HepG2 (cell line): ENCODE results near the gene HSPA4L. TPM values are rescaled to one million over a fixed set of nuclear protein-coding genes. Genes with fewer than 3 reads are reported as not detected.

ENCODE experiments used
- ATM ChIP-seq: fragments of 450-650 bp; IDR thresholded peaks from 2 replicates; pipeline ENCODE4 v1.7.1; 2017; ENCODE audit warnings: mild to moderate bottlenecking, borderline replicate concordance
- CCDC6 ChIP-seq: sonication (generic); formaldehyde crosslinking; IDR thresholded peaks from 2 replicates; pipeline ENCODE4 v1.8.1; 2022; ENCODE audit warnings: mild to moderate bottlenecking, missing genetic modification reagents, moderate library complexity
- E2F1 ChIP-seq: sonication (generic); formaldehyde crosslinking; IDR thresholded peaks from 2 replicates; pipeline ENCODE4 v1.5.0; 2020; ENCODE audit warnings: missing genetic modification reagents
- NKX3-1 ChIP-seq: sonication (generic); formaldehyde crosslinking; IDR thresholded peaks from 2 replicates; pipeline ENCODE4 v1.5.0; 2020; ENCODE audit warnings: missing genetic modification reagents
- NONO ChIP-seq, 2 experiments: fragments of 450-650 bp in 1 of 2; sonication (generic) in 1 of 2; formaldehyde crosslinking in 1 of 2; IDR thresholded peaks in 1 of 2; conservative IDR thresholded peaks in 1 of 2; 2 replicates each; pipeline versions ENCODE4 v1.6.1 to v1.8.0; 2017 to 2022; ENCODE audit warnings: mild to moderate bottlenecking in 1 of 2, missing genetic modification reagents in 1 of 2, moderate library complexity in 1 of 2
- NR0B2 ChIP-seq: sonication (generic); formaldehyde crosslinking; IDR thresholded peaks from 2 replicates; pipeline ENCODE4 v1.4.0; 2020; ENCODE audit warnings: mild to moderate bottlenecking, missing genetic modification reagents
- PHF8 ChIP-seq: sonication (generic); formaldehyde crosslinking; IDR thresholded peaks from 2 replicates; pipeline ENCODE4 v1.5.0; 2020; ENCODE audit warnings: missing genetic modification reagents
- TFDP1 ChIP-seq: IDR thresholded peaks from 2 replicates; pipeline ENCODE4 v1.6.1; 2016; ENCODE audit warnings: missing compliant biosample characterization, missing genetic modification reagents, borderline replicate concordance
- ZBTB40 ChIP-seq, 2 experiments: fragments of 450-650 bp in 1 of 2; sonication (generic) in 1 of 2; formaldehyde crosslinking in 1 of 2; IDR thresholded peaks; 2 replicates each; pipeline versions ENCODE4 v1.6.1 to v1.8.0; 2016 to 2022; ENCODE audit warnings: antibody characterized with exemption in 1 of 2, mild to moderate bottlenecking in 1 of 2, missing genetic modification reagents in 1 of 2
- ZNF143 ChIP-seq: sonication (generic); formaldehyde crosslinking; IDR thresholded peaks from 2 replicates; pipeline ENCODE4 v1.4.0; 2020; ENCODE audit warnings: missing genetic modification reagents
- ZNF460 ChIP-seq: sonication (generic); formaldehyde crosslinking; IDR thresholded peaks from 2 replicates; pipeline ENCODE4 v1.5.1; 2020; ENCODE audit warnings: missing genetic modification reagents, mild to moderate bottlenecking, borderline replicate concordance
- ZNF691 ChIP-seq: sonication (generic); formaldehyde crosslinking; IDR thresholded peaks from 2 replicates; pipeline ENCODE4 v1.4.0; 2020; ENCODE audit warnings: missing genetic modification reagents, low read depth, mild to moderate bottlenecking, borderline replicate concordance
- ZNF75D ChIP-seq: sonication (generic); formaldehyde crosslinking; IDR thresholded peaks from 2 replicates; pipeline ENCODE4 v1.8.1; 2023; ENCODE audit warnings: missing genetic modification reagents, mild to moderate bottlenecking, borderline replicate concordance
- polyA plus RNA-seq, 8 experiments: library from polyadenylated mRNA; depleted of rRNA in 3 of 8; stranded (reverse) in 7 of 8; unstranded in 1 of 8; fragments of >200 nt; fragmentation: Illumina TruSeq in 4 of 8; extraction: Trizol in 4 of 8; gene quantifications; 2 replicates each; pipeline versions ENCODE4 v1.2.1 to v1.2.3, GENCODE V29; 2011 to 2016; ENCODE audit warnings: low read depth in 4 of 8, missing spikeins in 1 of 8, mixed read lengths in 1 of 8; ENCODE audit not compliant: insufficient read depth in 1 of 8
- total RNA-seq, 5 experiments: library from RNA; depleted of rRNA; stranded (reverse); fragments of >200 nt; fragmentation: Illumina TruSeq; extraction: Trizol; gene quantifications; 2 replicates each; pipeline ENCODE4 v1.2.3, GENCODE V29; 2016; ENCODE audit warnings: low read depth in 1 of 5

Gene HSPA4L
- total and polyA plus RNA-seq, 2 of the 13 experiments (the other 11 are each of a cell fraction or from before 2014, with no cell fraction given): 3.7 to 31.5 TPM

- TF ChIP-seq ZBTB40 (IDR thresholded peaks at IDR 0.05): no peak
- TF ChIP-seq ZBTB40 (CRISPR knock-in tag; IDR thresholded peaks at IDR 0.05): peak; percentile 63
- peak; percentile 92 for TF ChIP-seq E2F1 (CRISPR knock-in tag)
- no peak for TF ChIP-seq ZNF460 (CRISPR knock-in tag)
- TF ChIP-seq ZNF75D (CRISPR knock-in tag): no peak
- TF ChIP-seq TFDP1: peak; percentile 96
- TF ChIP-seq NR0B2: no peak
- 0 out of 2 replicates have a peak, but pooled peaks have one; percentile 58 for TF ChIP-seq NKX3-1 (CRISPR knock-in tag)
- TF ChIP-seq NONO (IDR thresholded peaks at IDR 0.05): no peak
- 0 out of 2 replicates have a peak, but pooled peaks have one; percentile 49 for TF ChIP-seq NONO (CRISPR knock-in tag; conservative IDR thresholded peaks at IDR 0.05)
- TF ChIP-seq ZNF143 (CRISPR knock-in tag): 0 out of 2 replicates have a peak, but pooled peaks have one; percentile 20
- no peak for TF ChIP-seq ATM
- TF ChIP-seq ZNF691 (CRISPR knock-in tag): no peak
- peak; percentile 99 for TF ChIP-seq PHF8 (CRISPR knock-in tag)
- peak; percentile 74; the same call in 1 of the 2 replicates for TF ChIP-seq CCDC6
Observed at GRCh38 chr4:127880763-127881562, 98.8 kb downstream of the HSPA4L start, which contains the start of gene PLK4 (continued).
